ENCODE data around the gene RERE.

DNA sequence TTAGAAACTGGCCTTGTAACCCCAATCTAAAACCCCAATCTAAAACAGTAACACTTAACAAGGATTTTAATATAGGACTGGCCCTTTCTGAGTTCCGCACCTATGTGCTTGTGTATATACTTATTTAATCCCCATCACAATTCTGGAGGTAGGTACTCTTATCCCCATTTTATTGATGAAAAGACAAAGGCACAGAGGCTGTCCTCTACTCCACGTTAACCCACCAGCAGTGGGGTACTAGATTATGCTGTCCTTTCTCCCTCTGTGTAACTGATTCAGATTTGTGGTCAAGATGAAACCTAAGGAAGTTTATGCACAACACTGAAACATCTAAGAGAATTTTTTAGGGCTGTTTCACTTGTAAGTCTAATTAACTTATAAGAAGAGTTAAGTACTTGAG lies 175.3 kb downstream of the RERE start:
- TF ChIP-seq, protein P1, sequence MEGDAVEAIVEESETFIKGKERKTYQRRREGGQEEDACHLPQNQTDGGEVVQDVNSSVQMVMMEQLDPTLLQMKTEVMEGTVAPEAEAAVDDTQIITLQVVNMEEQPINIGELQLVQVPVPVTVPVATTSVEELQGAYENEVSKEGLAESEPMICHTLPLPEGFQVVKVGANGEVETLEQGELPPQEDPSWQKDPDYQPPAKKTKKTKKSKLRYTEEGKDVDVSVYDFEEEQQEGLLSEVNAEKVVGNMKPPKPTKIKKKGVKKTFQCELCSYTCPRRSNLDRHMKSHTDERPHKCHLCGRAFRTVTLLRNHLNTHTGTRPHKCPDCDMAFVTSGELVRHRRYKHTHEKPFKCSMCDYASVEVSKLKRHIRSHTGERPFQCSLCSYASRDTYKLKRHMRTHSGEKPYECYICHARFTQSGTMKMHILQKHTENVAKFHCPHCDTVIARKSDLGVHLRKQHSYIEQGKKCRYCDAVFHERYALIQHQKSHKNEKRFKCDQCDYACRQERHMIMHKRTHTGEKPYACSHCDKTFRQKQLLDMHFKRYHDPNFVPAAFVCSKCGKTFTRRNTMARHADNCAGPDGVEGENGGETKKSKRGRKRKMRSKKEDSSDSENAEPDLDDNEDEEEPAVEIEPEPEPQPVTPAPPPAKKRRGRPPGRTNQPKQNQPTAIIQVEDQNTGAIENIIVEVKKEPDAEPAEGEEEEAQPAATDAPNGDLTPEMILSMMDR (IDR thresholded peaks at IDR 0.05), result no peak
- TF ChIP-seq SIN3A (IDR thresholded peaks at IDR 0.05; ENCODE audit: borderline replicate concordance, insufficient read depth, low read depth, low read length) (no peak), POLR2AphosphoS5 (IDR thresholded peaks at IDR 0.05; ENCODE audit: low read depth, low read length) (no peak)
- TF ChIP-seq, protein P2, sequence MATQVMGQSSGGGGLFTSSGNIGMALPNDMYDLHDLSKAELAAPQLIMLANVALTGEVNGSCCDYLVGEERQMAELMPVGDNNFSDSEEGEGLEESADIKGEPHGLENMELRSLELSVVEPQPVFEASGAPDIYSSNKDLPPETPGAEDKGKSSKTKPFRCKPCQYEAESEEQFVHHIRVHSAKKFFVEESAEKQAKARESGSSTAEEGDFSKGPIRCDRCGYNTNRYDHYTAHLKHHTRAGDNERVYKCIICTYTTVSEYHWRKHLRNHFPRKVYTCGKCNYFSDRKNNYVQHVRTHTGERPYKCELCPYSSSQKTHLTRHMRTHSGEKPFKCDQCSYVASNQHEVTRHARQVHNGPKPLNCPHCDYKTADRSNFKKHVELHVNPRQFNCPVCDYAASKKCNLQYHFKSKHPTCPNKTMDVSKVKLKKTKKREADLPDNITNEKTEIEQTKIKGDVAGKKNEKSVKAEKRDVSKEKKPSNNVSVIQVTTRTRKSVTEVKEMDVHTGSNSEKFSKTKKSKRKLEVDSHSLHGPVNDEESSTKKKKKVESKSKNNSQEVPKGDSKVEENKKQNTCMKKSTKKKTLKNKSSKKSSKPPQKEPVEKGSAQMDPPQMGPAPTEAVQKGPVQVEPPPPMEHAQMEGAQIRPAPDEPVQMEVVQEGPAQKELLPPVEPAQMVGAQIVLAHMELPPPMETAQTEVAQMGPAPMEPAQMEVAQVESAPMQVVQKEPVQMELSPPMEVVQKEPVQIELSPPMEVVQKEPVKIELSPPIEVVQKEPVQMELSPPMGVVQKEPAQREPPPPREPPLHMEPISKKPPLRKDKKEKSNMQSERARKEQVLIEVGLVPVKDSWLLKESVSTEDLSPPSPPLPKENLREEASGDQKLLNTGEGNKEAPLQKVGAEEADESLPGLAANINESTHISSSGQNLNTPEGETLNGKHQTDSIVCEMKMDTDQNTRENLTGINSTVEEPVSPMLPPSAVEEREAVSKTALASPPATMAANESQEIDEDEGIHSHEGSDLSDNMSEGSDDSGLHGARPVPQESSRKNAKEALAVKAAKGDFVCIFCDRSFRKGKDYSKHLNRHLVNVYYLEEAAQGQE (IDR thresholded peaks at IDR 0.05; ENCODE audit: insufficient read depth in 1 of 2, low read depth in 2 of 2, low read length in 1 of 2), result no peak

Measured in Panc1 (cell line).